HG03103 (cell line): ENCODE results near the gene PIK3C2G.
"Not testable (repeated sequence)": the region's sequence is repeated elsewhere in the genome, so short reads cannot be mapped to it uniquely, and the experiment has no call there.

Source experiments
- ATAC-seq: cut with Tn5 transposase; IDR thresholded peaks from one replicate; pipeline ENCODE4 v1.9.1; 2021; ENCODE audit warnings: low read depth; ENCODE audit not compliant: unreplicated experiment

Gene PIK3C2G

DNA sequence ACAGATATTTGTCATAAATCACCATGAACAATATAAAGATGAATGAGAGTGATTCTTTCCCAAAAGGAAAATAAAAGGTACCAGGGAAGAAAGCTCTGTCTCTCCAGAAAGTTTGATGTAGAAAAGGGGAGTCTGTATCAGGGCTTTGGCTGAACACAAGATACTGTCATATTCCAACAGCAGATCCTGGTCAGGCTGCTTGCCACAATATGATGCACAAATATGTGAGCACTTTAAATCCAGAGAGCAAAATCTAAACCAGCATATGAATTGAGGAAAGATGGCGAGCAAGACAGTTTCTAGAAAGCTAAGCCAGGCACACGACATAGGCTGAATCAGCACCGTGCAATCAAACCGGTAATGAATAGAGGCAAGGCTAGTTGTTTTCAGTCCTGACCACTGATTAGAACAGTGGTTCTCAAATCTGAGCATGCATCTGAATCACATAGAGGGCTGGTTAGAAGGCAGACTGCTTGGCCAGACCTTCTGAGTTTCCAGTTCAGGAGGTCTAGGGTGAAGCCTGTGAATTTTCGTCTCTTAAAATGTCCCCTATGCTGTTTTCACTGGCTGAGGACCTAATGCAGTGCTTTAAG is 415.8 kb downstream of the PIK3C2G start:
- no peak for ATAC-seq

DNA sequence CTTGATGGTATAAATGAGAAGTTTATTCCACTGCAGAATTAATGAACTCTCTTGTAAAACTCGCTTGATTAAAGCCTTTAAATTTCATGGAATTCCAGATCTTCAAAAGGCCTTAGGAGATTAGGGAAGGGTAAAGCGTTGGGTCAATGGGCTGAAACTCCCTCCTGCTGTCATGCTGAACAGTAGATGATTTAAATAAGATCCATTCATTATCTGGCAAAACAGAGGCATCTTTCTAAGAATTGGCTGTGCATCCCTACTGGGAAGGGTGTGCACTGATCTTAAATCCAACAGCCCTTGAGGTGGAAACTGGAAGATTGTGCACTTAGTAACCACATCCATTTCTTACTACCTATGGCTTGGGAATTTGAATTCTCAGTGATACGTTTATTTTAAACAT is 420.5 kb downstream of the PIK3C2G start:
- no peak for ATAC-seq

DNA sequence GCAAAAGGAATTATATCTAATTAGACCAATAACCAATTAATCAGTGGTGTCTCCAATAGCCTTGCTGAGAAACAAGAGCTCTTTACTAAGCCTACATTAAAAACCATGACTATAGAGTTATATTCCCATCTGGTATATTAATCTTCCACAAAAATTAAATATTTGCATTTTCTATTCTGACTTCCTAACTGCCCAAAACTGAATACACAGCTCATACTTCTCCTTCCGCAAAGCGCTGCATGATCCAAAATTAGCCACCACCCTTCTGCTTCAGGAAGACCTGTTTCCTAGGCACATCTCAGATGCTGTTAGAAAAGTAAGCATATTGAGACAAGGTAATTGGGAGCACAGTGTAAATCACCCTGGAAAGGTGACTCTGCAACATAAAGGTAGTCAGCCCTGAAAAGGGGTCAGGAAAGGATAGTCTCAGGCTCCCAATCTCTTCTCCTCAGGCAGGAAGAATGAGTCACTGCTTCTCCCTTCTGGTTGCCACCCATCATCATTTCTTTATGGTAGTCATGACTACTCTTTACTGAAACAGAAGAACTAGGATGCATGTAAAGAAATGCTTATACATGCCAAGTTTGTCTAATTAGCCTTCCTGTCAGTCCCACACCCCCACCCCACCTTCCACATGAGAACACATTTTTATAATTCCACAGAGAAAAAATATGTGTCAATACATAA is 422.2 kb downstream of the PIK3C2G start:
- no peak for ATAC-seq

DNA sequence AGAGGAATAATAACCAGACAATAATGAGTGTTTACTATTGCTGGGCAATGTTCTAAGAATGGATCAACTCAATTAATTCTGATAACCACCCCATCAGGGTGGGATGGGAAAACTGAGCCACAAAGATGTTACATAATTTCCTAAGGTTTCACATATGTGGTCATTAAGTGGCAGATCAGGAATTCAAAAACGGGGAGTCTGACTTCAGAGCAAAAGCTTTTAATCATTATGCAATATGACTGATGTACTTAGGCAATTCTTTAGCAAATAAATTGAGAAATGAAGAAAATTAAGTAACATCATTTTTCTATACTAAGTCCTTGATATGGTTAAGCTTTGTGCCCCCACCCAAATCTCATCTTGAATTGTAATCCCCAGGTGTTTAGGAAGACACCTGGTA is 423.1 kb downstream of the PIK3C2G start:
- ATAC-seq = no peak

DNA sequence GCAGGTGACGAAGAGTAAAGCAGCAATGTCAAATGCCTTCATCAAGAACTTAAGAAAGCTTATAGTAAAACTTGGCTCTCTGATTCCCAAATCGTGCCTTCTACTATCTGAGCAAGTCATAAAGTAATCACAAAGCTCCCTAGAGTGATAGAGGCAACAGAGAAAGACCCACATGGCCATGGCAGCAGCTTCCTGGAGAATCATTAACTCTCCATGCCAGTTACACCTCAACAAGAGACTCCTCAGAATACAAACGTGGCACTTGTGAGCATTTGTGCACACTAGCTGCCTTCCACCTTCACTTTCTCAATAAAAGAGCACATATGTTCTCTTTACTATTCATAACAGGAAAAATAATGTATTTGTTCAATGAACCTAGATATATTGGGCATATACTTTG is 428.5 kb downstream of the PIK3C2G start:
- no peak for ATAC-seq

DNA sequence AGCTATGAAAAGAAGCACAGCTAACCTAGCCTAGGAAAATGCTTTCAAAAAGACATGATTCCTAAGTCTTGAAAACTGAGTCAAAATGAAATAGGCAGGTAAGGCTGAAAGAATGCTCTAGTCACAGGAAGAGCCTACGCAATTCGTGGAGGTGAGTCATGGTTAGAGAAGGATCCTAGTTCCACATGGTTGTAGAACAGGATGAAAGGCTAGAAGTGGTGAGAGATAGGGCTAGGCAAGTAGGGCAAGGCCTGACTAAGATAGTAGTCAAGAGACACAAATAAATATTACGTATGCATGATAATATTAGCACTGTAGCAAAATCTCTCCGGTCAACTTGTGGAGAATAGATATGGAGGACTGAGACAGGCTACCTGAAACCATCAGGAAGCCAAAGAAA is 429.3 kb downstream of the PIK3C2G start:
- no peak for ATAC-seq

DNA sequence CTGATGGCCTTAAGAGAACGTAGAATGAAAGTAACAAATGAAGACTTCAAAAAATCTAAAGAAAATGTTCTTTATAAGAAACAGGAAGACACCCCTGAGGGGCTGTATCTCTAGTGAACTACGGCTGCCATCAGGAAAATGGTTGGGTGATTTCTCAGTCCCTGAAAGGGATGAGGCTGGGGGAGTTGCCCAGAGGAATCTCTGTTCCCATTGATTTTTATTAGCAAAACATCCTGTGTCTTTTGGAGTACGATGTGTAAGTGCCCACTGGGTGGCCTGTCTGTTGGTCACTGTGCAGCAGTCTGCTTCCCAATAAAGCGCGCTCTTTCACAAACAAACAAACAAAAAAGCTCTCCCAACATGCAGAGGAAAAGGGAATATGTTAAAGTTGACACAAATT is 432.7 kb downstream of the PIK3C2G start:
- ATAC-seq = not testable (repeated sequence)

DNA sequence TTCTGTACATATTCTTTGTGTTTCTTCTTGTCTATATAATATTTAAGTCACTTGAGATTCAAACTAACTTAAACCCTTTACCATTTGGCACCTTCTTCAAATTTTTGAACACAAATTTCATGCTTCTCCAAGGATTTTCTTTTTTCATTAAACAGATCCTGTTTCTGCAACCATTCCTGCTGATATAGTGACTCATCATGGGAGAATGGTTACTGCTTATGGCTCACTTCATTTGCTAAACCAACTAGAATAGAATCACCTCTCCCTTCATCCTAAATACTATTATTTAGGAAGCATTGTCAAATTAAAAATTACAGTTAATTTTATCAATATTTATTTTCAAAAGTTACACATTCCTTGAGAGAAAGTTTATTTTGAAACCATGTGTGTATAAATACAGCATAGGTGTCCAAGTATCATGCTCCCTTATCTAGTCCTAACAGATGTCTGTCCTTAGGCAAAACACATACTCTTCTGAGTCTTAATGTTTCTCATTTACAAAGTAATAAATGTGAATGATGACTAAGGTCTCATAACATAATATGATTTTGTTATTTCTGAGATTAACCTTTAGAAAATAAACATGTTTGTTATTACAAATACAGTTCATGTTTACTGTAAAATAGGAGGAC is 435.8 kb downstream of the PIK3C2G start:
- no peak for ATAC-seq
